ENCODE data around the gene PLD6.

PLD6 gene

DNA sequence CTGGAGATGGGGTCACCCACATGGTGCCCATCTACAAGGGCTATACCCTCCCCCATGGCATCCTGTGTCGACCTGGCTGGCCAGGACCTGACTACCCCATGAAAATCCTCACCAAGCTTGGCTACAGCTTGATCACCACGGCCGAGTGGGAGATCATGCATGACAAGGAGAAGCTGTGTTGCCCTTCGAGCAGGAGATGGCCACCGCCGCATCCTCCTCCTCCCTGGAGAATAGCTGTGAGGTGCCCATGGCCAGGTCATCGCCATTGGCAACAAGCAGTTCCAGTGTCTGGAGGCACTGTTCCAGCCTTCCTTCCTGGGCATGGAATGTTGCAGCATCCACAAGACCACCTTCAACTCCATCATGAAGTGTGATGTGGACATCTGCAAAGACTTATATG lies 36.1 kb upstream of the PLD6 start:
- TF ChIP-seq, protein P1, sequence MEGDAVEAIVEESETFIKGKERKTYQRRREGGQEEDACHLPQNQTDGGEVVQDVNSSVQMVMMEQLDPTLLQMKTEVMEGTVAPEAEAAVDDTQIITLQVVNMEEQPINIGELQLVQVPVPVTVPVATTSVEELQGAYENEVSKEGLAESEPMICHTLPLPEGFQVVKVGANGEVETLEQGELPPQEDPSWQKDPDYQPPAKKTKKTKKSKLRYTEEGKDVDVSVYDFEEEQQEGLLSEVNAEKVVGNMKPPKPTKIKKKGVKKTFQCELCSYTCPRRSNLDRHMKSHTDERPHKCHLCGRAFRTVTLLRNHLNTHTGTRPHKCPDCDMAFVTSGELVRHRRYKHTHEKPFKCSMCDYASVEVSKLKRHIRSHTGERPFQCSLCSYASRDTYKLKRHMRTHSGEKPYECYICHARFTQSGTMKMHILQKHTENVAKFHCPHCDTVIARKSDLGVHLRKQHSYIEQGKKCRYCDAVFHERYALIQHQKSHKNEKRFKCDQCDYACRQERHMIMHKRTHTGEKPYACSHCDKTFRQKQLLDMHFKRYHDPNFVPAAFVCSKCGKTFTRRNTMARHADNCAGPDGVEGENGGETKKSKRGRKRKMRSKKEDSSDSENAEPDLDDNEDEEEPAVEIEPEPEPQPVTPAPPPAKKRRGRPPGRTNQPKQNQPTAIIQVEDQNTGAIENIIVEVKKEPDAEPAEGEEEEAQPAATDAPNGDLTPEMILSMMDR (IDR thresholded peaks at IDR 0.05; ENCODE audit: low read depth, low read length): no peak
- DNase-seq (ENCODE audit: extremely low read depth, low read depth): no peak

DNA sequence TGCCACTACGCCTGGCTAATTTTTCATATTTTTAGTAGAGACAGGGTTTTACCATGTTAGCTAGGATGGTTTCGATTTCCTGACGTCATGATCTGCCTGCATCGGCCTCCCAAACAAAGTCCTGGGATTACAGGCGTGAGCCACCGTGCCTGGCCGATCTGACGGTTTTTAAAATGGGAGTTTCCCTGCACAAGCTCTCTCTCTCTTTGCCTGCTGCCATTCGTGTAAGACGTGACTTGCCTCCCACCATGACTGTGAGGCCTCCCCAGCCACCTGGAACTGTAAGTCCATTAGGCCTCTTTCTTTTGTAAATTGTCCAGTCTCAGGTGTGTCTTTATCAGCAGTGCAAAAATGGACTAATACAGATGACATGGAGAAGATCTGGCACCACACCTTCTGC lies 35.5 kb upstream of the PLD6 start:
- no peak for DNase-seq (ENCODE audit: extremely low read depth, low read depth)
- TF ChIP-seq, protein P1 (IDR thresholded peaks at IDR 0.05; ENCODE audit: low read depth, low read length): no peak

DNA sequence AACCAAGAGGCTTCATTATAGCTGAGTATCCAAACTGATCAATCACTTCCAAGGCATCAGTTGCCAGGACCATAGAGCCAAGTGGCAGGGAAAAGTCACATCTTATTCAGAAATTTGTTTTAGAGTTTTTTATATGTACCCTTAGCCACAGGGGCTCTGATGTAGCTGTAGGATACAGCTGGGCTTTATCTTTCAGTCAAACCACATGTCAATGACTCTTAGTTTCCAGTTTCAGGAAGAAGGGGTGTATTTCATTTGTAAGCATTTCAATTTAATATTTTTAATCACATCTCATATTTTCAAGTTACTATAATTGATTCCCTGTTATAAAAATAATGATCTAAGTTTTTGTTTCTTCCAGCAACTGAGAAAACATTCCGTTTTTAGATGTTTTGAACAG lies 33.7 kb upstream of the PLD6 start:
- TF ChIP-seq, protein P1 (IDR thresholded peaks at IDR 0.05; ENCODE audit: low read depth, low read length): no peak
- DNase-seq (ENCODE audit: extremely low read depth, low read depth): no peak

DNA sequence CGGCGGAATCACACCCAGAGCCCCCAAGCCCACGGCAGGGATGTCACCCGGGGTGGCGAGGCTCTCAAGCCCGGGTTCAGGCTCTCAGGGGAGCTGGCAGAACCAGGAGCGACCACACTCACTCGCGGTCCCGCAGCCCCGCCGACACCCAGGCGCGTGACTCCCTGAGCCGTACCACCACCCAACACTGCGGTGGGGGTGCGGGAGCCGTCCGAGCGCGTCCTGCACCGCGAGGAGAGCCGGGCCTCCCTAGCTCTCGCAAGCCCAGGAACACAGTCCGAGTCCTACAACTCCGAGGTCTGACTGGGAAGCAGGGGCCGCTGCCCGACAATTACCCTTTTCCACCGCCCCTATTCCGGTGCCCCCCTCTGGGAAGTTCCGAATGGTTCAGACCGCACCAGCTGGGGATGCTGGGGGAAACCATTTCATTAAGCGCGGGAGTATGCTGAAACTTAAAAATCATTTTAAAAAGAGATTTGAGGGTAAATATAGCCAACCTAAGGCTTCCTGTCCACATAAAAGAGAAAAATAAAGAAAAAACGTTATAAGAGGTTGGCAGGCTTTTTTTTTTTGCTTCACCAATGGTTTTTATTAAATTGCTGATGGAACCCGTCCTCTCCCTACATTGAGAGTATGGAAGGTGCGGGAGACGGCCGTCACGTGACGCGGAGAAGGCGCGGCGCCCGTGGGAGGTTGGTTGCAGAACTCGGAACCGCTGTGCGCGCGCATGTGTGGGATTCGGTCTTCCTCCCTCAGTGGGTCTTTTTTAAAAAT lies 31.1 kb upstream of the PLD6 start, which contains the start of gene FLCN:
Gene FLCN (minus strand): TSS at position 143 of the 774 bp plus-strand sequence. CDS start 9,031 bp downstream, outside the sequence.
- DNase-seq (ENCODE audit: extremely low read depth, low read depth): peak; percentile 71
- TF ChIP-seq, protein P1 (IDR thresholded peaks at IDR 0.05; ENCODE audit: low read depth, low read length): no peak

DNA sequence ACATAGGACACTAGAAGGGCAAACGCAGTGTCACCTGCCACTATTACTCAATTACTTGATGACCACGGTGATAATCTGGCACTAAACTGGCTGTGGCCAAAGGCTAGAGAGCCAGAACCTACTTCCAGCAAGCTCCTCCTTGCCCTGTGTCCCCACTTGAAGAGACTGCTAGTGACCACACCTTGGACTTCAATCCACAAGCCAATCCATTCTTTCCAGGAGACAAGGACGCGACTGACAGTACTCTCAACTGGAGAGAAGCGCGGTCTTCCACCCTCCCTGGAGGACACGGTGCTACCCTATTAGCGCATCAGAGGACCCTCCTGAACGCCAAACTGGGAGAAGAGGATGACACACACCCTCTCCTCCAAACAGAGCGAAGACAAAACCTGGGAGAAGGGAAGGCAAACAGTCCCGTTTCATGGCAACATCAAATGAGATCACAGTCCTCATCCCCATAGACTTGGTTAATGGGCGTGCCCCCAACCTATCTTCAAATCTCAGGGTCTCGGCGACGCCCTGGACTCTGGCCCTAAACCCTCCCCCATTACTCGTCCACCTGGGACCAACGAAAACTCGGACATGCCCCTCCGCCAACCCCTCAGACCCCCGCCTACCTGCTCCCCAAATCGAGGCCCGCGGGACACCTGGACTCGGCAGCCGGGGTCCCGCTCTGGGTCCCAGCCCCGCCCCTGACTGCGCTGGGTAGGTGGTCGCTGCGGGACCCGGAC lies 30.3 kb upstream of the PLD6 start:
- TF ChIP-seq, protein P1 (IDR thresholded peaks at IDR 0.05; ENCODE audit: low read depth, low read length): no peak
- DNase-seq (ENCODE audit: extremely low read depth, low read depth): no peak

DNA sequence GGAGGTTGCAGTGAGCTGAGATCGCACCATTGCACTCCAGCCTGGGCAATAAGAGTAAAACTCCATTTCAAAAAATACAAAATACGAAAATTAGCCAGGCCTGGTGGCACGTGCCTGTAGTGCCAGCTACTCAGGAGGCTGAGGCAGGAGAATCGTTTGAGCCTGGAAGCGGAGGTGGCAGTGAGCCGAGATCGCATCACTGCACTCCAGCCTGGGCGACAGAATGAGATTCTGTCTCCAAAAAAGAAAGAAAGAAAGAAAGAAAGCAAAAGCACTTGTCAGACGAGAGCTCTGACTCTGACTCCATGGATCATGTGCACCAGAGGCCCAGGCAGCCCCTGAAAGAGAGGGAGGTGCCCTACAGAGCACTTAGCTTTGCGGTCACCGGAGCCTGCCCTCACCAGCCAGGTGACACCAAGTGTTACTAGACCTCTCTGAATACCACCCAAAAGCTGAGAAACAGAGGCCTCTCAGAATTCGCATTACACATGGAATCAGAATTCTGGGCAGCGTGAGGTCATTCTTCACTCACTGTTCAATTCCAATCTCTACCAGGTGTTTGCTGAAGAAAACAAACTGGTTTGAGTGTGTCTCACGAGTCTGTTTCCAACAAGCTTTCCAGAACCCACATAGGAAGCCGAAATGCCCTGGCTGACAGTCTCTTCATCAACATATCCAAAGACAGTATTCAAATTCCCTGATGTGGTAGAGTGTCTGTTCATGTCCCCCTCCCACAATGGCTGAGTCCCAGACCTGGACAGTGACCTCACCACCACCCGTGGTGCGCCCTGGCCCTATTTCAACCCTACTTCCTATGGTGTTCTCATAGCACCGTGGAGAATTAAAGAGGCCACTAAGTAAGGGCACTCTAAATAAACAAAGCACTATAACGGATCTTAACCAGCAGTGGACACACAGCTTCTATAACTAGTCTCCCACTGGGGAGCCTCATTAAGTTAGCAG lies 29.4 kb upstream of the PLD6 start:
- DNase-seq (ENCODE audit: extremely low read depth, low read depth): no peak
- TF ChIP-seq, protein P1 (IDR thresholded peaks at IDR 0.05; ENCODE audit: low read depth, low read length): no peak
